NCI-H2171 (cell line): Measurements from ENCODE around the gene FHOD1.
A peak's percentile ranks its signal among the peaks of the same experiment; 100 is the strongest.

Experiments
- DNase-seq: peaks from one replicate; lab custom pipeline; 2025; lab: John Stamatoyannopoulos, UW

Gene FHOD1

DNA sequence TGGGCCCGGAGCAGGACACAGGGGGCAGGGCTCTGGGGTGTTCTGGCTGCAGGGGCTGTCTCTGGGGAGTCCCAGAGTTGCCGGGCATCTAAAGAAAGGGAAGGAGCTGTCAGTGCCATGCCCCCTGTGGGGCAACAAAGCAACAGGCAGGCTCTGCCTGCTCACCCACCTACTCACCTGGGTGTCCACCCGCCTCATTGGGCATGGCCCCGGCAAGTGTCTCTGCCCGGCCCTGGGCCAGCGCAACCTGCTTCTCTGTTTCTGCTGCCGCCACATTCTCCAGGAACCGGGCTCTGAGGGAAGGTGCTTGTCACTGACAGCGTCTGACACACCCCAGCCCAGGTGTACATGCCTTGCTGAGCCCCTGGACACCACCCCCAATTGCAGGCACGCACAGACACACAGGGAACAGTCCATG is 13.1 kb downstream of the FHOD1 start:
- no peak for DNase-seq

DNA sequence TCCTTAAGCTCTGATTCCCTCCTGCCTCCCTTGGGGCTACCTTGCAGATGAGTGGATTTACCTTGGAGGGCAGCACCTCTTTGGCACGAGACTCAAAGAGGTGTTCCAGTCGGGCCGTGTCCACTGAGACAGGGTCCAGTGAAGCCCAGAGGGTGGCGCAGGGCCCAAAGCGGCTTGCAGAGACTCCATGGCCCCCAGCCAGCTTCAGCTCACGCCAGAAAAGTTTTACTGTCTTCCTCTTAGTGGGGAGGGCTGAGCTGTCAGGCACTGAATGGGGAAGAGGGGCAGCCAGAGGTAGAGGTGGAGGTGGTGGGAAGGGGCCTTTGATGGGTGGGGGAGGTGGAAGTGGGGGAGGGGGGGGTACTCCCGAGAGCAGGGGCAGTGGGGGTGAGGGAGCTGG is 13.7 kb downstream of the FHOD1 start:
- DNase-seq = no peak

DNA sequence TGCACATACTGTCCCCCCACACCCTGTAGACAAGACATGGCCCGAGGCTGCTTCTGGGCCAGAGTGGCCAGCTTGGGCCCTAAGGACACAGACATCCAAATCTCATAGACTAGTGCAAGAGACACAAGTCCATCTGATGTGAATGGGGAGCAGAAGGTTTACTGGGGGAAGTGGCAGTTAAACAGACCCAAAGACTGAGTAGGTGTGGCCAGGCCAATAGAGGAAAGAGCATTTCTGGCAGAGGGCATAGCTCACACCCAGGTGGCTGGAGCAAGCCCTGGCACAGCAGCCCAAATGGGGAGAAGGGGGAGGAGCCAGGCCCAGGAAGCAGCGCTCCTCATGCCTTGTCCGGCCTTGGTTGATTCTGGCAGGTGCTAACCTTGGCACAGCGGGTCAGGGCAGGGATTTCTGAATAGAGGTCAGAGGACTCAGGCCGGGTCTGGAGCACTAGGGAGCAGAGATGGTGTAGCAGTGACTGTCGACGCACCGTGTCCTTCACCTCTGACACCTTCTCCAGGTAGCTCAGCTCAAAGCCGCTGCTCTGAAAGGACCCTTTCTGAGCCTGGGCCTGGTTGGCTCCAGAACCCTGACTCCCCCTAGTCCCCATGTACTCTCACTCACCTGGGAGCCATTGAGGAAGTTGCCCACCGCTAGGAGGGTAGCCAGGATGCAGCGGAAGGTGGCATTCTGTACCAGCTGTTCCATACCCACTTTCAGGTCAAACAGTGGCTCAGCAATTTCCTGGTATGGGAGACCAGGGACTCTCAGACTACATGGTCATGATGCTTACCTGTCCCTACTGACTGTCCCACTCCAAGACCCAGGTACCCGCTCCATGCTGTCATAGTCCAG is 16.2 kb downstream of the FHOD1 start:
- no peak for DNase-seq

DNA sequence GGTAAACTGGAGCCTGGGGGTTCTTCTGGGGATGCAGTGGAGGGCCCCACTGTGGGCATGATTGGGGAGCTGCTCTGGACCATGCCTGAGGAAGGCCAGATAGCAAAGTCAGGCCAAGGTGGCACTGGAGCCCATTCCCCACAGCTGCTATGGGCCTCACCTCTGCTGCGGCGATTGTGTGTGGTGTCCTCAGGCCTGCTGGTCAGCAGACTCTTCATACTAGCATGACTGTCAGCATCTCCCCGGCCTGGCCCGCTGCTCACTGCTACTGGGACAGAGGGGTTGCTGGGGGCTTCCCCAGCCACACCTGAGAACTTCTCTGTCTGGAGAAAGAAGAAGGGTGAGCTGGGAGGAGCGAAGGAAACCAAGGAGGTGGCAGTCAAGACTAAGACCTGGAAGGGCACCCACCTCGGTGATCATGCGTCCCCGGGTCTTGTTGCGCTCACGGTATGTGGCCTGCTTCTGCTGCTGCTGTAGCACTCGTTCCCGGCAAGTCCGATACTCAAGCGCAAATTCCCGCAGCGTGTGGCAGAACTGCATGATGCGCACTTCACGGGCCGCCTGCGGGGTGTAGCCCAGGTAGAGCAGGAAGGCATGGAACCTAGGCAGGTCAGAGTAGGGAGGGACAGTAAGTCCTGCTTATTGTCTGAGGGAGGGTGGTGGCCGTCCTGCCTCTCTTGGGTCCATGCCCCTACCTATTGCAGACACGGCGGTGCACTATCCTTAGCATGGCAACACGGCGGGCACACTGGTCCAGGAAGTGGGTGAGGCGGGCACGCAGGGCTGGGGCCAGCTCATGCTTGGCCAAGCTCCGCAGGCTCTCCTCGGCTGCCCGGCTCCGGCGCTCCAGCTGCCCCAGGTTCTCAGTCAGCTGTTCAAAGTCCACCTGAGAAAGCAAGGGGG is 17.1 kb downstream of the FHOD1 start:
- no peak for DNase-seq

DNA sequence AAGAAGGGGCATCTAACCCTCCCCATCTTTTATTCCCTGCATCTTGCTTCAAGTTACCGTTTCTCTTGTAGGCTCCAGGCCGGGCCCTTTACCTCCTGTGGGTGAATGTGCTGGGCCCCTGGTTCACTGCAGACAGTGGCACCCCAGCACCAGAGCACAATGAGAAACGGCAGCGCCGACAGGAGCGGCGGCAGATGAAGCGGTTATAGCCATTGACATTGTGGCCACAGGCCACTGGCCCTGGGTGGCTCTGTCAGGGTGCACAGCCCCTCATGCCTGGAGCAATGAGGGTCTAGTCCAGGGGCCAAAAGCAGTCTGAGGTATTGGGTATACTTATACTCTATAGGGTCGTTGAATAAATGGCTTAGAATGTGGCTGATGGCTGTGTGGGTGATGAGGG is 18.4 kb downstream of the FHOD1 start:
- DNase-seq = no peak

DNA sequence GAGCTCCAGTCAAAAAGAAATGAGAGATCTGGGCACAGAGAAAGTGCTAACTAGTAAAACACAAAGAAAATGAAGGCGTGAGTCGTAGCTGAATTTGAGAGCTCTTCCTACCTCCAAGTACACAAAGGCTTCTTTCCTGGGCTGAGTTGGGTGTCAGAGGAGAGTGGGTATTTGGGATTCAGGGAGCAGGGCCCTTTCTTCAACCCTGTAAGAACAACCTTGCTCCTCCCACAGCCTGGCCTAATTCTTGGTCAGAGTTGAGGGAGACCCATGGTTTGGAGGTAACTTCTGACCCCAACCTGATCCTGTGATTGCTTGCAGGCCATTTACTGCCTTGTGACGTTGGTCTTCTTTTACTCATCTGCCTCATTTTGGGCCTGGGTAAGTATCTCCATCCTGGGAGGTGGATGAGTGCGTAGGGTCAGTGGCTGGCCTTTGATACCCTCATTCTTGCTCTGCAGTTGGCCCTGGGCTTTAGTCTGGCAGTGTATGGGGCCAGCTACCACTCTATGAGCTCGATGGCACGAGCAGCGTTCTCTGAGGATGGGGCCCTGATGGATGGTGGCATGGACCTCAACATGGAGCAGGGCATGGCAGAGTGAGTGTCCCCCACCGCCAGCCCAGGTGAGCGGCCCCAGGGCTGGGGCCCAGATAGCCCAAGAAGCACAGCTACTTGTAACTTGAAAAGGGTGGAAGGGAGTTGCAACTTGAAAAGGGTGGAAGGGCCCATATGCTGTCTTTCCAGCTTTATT is 19.1 kb downstream of the FHOD1 start:
- no peak for DNase-seq

DNA sequence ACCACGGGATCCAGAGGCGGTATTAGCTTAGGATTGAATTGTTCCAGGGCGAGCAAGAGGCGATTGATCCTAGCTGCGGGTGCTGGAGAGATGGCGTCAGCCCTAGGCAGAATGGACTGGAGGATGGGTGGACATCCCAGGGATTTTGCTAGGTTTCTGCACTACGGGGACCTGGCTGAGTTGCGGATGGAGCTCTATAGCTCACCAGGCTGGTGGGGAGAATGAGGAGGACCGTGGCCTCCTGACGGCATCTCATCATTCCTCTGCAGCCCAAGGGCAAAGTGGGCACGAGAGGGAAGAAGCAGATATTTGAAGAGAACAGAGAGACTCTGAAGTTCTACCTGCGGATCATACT is 19.7 kb downstream of the FHOD1 start:
- no peak for DNase-seq

DNA sequence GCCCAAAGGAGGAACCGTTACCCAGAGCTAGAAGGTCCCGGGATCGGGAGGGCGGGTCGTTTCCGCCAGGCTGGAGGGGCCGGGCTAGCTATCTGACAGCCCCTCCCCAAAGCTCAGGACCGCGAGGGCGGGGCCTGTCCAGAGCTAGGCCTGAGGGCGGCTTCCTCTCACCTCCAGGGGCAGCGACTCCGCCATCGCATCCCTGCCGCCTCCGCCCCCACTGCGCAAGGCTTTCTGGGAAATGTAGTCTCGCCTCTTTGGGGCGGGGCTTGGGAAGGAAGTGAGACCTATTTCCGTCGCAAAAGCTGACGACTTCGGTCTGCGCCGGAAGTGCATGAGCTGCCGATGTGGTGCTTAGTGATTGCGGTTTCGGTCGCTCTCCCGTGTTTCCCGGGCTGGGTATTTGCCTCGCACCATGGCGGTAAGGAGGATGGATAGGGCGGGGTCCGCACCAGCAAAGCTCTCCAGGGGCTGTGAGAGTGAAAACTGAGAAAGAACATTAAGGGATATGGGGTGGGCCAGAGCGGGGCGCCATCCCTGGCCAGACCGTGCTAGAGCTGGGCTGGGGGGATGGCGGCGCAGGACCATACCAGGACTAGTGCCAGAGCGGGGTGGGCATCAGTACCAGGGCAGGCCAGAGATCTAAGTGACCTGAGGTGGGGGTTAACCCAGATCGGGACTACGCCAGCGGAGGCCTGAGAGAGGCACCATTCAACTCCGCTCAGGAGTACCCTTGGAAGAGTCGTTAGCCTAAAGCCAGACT is 20.3 kb downstream of the FHOD1 start, which contains the start of gene TMEM208:
Gene TMEM208 (plus strand): TSS at position 327 of the 763 bp plus-strand sequence. CDS start 89 bp downstream, at position 416.
- peak; percentile 98 for DNase-seq

DNA sequence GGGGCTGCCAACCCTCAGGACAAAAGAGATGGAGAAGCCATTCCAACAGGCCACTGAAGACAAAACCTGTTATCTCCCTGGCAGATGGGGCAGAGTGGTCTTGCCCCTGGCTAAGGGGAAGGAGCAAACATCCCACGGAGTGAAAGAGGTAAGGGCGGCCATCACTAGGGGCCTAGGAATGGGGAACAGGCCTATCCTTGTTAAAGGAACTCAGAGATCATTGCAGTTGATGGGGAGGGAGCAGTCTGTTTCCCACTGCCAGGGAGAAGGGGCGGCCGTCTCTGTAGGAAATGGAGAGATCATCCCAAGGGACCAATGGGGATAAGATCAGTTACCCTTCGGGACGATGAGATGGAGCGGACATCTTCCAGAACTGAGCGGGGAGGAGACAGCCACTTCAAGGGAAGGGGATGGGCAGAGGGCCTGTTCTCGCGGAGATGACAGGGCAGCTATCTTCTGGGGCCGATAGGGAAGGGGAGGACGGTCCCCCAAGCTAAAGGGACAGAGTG is 20.9 kb downstream of the FHOD1 start:
- peak; percentile 42 for DNase-seq

DNA sequence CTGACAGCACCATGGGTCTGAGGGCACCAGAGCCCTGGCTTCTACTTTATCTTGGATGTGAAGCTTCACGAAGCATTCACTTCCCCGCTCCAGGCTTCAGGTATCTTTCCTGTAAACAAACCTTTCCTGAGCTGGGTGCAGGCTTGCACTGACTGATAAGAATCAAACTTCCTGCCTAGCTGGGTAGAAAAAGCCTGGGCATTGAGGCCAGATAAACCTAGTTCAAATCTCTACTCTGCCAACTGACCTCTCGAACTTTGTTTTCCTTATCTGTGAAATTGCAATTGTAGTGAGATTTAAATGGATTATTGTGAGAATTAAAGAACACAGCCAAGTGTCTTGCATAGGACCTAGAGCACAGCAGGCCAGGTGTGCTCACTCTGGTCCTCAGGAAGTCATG is 23.3 kb downstream of the FHOD1 start:
- no peak for DNase-seq

DNA sequence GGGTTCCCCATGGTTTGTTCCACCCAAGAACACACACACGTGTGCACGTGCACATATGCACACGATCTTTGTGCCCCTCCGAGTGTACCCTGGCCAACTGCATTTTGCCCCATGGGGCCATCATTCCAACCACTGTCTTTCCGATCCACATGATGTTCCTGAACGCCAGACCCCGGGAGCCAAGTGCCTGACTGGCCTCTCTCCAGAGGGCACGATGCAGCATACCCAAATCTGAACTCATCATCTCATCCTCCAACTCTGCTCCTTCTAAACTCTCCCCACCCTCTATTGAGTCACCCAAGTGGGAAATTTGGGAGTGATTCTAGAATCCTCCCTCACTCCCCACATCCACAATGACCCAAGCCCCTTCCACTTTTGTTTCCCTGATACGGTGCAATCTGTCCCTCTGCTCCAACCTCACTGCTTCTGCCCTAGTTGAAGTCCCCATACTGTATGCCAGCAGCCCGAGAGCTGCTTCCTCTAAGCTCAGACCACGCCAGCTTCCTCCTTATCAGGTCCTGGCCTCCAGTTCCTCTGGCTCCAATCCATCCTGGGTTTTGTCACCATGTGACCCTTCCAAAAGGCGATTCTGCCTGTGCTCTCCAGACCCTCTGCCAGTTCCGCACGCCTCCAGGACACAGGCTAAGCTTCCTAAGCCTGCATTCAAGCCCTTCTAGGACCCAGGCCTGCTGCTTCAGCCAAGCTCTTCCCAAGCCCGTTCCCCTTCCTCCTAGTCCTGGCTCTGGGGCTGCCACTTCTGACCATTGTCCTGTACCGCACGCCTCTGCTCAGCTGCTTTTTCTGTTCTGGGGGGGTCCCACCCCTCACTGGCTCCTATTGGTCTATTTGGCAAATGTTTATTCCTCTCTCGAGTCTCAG is 30.4 kb downstream of the FHOD1 start:
- no peak for DNase-seq

DNA sequence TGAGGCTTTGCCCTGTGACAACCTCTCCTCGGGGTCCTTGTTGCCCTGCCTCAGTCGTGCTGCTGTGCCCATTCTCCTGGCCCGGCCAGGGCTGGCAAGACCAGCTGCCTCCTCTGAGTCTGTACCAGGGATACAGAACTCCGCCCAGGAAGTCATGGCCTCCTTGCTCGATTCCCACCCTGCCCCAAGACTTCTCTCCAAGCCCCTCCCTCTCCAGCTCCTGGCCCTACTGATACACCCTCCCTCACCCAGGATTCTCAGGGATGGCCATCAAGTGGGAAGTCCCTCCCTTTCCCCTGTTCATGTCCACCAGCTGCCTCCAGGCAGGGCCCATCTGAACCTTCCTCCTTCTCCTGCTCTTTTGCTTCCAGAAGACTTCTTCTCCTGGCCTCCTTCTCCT is 31.6 kb downstream of the FHOD1 start:
- no peak for DNase-seq

DNA sequence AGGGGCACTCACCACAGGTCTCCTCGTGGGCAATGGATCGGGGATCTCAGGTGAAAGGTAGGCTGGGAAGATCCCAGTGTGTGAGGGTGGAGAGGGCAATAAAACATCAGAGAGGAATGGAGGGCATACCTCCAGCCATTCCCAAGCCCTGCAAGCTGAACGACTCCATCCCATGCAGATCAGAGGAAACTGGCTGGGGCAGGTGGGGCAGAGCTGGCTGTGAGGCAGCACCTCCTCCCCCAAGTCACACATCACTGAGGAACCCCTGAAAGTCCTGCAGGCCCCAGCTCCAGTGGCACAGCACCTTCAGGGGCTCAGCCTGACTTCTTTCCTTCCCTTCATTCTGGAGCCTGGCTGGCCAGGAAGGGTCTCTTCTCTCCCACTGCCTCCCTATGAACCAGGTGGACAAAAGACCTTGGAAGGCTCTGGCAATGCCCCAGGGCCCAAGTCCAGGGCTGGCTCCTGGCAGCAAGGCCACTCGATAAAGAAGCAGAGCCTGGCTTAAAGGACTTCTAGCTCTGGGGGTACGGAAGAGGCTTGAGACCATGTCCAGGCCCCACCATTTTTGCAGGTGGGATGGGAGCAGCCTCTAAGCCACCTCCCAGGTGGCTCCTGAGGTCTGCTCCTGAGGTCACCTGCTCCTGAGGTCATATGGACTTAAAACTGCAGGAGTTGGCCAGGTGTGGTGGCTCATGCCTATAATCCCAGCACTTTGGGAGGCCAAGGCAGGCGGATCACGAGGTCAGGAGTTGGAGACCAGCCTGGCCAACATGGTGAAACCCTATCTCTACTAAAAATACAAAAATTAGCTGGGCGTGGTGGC is 33.9 kb downstream of the FHOD1 start:
- DNase-seq = no peak

DNA sequence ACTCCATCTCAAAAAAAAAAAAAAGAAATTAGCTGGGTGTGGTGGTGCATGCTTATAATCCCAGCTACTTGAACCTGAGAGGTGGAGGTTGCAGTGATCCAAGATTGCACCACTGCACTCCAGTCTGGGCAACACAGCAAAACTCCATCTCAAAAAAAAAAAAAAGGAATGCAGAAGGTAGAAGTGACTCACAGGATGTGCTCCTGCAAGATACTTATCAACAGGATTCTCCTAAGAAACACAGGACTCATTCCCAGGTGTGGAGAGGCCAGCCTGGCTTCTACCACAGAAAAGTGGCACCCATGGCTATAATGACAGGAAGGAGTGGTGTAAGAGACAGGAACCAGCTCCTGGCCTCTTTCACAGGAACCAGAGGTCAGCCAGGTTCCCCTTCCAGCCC is 34.5 kb downstream of the FHOD1 start:
- DNase-seq = no peak

DNA sequence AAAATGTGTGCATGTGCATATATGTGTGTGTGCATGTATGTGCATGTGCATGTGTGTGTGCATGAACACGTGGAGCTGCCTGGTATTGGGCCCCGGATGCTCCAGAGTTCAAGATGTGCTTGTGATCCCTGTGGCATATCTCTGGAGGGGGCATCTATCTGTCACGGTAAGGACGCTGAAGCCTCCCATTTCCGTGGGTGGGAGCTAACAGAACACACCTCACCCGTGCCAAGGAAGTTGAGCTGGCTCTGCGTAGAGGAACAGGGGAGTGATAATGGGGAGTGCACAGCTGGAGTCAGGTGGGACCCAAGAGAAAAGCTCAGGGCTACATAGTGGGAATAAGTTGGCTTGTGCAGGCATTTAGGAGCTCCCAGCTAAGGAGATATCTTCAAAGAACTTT is 35.6 kb downstream of the FHOD1 start:
- DNase-seq = no peak

DNA sequence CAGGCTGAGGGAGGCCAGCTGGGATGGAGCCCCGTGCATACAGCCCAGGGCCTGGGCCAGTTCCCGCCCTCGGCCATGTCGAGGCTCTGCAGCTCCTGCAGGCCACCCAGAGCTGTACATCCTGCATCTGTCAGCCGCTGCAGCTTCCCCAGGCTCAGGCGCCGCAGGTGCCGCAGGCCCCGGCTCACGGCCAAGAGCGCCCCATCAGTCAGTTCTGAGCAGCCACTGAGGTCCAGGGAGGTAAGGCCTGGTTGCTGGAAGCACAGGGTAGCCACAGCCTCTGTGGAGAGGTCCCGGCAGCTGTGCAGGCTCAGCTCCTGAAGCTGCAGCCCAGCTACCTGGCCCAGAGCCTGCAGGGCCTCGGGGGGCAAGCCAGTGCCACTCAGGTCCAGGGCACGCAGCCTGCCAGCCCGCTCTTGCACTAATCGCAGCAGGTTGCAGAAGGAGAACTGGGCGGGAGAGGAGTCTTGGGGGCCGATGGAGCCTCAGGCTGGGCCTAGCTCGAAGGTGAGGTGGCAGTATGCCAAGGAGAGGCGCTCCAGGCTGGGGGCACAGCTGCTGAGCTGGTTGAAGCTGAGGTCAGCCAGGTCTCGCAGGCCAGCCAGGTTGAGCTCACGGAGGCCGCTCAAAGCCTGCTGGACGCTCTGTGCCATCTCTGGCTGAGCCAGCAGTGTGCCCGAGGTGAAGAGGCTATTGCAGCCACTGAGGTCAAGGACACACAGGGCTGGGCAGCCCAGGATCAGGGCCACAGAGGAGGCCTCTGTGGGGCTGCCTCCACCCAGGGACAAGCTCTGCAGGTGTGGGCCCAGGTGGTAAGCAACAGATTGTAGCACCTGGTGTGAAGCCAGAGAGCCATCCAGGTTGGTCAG is 37.0 kb downstream of the FHOD1 start:
- DNase-seq = no peak

DNA sequence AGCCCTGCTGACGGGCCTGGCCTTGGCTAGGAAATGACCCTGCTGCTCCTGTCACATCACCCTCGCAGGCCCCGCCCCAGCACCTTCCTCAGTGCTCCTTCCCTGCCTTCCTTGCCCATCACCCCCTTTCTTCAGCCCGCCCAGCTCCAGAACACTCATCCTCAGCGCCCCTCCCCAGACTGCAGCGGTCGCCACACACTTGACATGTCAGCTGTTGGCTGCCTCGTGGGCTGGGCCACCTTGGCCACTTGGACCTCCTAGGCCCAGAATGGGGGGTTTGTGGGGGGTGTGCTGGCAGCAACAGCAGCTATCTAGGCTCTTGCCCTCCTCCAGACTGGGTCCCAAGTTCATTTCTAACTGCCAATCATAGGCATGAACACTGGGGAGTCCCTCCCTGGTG is 37.7 kb downstream of the FHOD1 start:
- DNase-seq = no peak

DNA sequence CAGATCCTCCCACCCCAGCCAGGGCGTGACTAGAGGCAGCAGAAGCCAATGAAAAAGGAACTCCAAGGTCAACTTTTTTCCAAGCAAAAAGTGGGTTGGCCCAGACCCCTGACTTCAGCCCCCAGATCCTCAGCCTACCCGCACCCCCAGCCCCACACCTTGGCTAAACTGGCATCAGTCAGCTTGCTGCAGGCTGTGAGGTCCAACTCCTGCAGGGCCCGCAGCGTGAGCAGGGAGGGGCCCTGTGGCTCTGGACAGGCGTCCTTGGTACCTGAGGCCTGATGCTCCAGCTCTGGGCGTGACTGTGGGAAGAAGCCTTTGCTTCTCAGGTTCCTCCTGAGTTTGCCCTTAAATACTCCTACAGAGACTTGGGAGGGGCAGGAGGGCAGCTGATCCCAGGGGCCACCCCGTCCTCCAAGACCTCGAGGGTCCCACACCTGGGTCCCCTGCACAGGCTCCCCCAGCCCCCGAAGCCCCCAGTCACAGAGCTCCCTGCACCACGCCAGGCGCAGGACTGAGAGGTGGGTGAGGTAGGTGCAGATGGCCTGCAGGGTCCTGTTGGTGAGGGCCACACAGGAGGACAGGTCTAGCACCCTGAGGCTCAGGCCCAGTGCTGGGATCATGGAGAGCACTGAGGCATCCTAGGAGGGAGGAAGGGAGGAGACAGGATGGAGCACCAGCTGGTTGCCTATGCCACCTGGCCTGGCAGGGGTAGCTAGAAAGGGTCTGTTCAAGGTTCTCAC is 39.0 kb downstream of the FHOD1 start:
- DNase-seq = no peak
